ENCODE measurements around the gene HYAL2.
A peak's percentile ranks its signal among the peaks of the same experiment; 100 is the strongest.

The HYAL2 gene

DNA sequence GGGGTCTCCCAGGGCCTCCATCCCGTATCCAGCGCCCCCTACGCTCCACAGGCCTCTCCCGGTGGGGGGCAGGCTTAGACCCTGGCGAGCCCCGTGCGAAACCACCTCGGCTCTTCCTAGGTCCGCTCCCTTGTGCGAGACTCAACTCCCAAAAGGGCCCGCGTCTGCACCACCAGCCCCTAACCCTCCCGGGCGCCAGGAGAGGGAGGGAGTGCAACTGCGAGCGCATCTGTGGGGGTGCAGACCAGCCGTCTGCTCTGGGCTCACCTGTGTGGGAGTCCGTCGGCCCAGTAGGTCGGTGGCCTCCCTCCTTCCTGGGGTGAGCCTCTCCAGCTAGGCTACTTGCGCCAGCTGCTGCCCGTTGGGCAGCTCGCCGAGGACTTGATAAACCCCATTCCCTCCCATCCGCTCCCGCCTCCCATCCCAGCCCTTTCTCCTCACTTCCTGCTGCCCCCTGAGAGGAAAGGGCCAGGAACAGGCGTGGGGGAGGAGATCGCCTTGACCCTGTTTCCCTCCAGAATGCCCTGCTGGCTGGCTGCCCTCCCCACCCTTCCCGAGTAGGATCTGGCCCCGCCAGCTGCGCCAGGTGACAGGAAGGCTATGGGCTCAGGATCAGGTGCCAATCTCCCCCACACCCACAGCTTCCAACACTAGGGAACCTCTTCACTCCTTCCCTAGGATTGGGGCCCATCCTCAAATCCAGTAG lies at the start of gene HYAL2:
TSS of gene HYAL2 (minus strand) at position 360 of the 706 bp plus-strand sequence. CDS start 2,256 bp downstream, outside the sequence.
- no peak for FAIRE-seq

GRCh38 chr3:50371133-50371685 lies 48.7 kb upstream of the HYAL2 start:
- FAIRE-seq = no peak

GRCh38 chr3:50370594-50370993 lies 48.0 kb upstream of the HYAL2 start:
- FAIRE-seq = no peak

DNA sequence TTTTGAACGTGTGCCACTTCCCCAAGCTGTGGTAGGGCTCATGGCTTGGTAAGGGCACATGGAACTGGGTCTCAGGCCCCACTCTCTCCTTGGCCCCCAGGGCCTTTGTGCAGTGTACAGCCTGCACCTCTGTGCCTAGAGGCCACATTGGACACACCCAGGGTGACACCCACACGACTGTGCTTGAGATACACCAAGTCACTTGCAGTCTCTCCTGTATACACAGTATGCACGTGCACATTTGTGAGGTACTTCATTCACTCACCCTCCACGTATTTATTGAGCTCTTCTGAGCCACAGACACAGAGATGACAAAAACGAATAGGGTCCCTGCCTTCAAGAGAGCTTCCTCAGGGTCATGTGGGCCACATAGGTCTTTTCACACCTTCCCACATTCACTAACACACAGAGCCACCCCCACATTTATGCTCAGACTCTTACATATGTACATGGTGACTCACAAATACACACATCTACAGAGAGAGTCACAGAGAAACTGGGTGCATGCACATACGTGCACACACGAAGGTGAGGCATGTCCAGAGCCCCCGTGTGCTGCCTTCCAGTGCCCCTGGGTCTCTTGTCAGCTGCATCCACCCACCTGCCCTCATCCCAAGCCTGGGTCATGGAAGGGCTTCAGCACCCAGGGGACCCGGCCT lies 46.6 kb upstream of the HYAL2 start:
- no peak for FAIRE-seq

- FAIRE-seq = no peak
Observed at GRCh38 chr3:50365842-50366220, 43.3 kb upstream of the HYAL2 start.

DNA sequence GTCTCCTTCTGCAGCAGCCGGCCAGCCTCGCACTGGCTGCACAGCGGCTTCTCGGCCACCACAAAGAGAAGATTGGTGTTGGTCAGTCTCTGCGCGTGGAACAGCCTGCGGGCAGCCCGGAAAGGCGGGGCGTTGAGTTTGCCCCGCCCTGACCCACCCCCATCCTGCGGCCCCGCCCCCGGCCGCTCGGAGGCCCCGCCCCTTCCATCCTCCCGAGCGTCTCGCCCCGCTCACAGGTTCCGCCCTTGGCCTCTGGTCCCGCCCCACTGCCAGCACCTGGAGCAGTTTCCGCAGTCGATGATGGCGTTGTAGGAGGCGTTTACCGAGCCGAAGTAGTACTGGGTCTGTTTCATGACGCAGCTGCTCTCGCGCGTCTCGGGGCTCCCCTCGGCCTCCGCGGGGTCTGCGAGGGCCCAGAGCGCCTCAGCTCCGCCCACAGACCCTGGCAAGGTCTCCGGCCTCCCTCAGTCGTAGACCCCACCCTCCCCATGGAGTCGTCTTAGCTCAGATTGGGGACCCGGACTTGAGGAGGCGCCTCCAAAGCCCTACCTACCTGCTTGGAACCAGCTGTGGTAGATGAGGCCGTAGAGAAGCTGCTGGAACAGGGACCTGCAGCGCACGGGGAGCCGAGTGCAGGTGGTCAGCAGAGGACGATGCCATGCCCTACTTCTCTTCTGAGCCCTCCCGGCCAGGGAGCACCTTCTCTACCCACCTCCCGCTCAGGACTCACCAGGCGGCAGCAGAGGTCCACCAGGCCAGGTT lies 42.7 kb upstream of the HYAL2 start:
- no peak for FAIRE-seq

DNA sequence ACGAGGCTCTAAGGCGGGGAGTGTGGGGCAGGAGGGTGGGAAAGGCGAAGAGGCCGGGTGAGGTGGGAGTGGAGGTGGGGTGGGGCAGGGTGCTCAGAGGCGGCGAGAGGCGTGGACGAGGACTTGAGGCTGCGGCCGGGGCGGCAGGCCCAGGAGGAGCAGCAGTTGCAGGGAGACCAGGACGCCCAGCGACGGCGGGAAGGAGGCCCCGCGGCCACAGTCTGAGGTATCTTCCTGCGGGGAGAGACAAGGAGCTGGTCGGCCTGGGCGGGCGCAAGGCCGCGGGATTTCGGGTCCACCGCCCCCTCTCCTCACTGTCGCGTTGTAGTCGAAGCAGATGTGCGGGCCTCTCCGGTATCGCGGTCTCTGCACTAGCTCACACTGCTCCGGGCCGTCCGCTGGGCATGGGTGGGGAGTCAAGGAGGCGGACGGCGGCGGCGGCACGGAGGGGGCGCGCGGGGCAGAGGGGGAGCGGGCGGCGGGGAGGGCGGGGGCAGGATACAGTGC lies 42.1 kb upstream of the HYAL2 start:
- no peak for FAIRE-seq

DNA sequence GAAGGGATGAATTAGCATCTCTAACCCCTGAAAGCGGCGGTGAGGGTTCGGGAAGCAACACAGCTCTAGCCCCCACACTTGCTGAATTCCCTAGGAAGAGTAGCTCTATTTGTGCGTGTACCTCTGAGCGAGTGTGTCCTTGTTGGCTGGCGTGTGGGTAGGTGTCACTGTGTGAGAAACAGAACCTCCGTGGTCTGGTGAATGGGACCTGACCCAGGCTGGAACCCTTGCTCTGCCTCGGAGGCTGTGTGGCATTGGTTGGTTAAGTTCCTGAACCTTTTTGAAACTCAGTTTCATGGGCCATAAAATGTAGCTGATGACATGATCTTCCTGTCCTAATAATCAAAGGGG lies 37.2 kb upstream of the HYAL2 start:
- FAIRE-seq = no peak

GRCh38 chr3:50358911-50359759 lies 36.6 kb upstream of the HYAL2 start, which contains the start of gene TMEM115:
TMEM115 (minus strand) TSS chr3:50359521; CDS start chr3:50359063, 458 bp downstream.
- peak; percentile 98 for FAIRE-seq

DNA sequence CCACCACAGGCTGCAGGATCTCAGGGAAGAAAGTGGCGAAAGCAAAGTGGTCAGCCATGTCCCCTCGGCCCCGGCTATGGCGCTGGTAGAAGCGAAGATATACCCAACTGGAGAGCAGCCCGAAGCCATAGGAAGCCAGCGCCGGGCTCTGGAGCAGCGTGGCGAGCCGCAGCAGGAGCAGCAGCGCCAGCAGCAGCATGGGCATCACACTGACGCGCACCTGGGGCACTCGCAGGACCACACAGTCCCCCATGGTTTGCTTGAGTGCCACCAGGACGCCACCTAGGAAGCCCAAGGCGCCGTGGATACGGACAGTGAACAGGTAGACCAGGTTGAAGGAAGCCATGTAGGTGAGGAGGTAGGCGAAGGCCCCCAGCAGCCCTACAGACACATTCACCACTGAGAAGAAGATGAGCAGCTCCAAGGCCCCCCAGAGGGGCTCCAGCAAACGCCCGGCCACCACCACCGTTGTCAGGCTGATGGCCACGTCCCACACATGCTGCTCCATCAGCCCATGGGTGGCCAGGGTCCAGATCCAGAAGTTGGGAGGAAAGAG lies 35.9 kb upstream of the HYAL2 start:
- no peak for FAIRE-seq

GRCh38 chr3:50357481-50357880 lies 34.9 kb upstream of the HYAL2 start:
- no peak for FAIRE-seq

DNA sequence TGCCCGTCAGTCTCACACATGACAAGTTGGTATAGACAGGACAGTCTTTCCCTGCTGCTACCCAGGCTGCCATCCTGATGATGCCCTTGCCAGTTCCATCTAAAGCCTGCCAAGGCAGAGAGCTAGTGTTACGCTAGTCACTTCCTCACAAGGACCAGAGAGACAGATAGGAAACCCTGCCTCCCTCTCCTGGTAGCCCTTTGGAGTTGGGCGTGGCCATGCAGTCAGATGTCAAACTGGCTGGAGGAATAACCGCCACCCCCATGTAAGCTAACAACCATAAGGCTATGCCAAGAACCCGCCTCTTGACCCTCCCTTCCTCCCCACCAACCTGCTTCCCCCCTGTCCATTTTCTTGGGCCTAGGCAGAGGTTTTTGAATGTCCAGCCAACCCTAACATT lies 34.0 kb upstream of the HYAL2 start:
- FAIRE-seq = no peak

DNA sequence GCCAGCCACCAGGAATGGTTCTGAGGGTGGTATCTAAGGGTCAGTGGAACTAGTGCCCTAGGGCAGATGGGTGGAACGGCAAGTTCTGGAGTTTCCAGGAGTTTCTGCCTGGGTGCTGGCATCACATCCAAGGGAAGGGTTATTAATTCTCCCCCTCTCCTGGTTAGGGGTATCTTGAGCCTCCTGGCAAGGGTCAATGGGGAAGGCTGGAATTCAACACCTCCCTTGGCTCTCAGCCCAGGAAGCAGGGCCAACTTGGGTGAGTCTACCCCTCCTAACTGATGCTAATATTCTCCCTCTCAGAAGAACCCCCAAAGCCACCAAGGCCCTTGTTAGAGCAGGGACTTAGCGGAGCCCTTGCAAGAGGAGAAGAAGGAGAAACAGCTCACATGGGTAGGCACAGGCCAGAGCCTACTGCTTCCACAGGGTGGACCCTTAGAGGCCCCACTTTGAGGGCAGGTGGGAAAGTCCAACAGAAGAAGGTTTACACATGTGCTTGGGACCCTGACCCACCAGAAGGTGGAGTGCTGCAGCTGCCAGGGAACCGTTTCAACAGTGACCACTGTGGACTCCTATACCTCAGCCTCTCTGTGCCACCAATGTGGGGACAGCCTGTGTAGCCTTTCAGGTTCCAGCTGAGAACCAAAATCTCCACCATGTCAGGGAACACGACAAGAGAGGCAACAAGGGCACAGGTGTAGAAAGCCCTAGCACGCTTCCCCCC lies 33.4 kb upstream of the HYAL2 start:
- no peak for FAIRE-seq

DNA sequence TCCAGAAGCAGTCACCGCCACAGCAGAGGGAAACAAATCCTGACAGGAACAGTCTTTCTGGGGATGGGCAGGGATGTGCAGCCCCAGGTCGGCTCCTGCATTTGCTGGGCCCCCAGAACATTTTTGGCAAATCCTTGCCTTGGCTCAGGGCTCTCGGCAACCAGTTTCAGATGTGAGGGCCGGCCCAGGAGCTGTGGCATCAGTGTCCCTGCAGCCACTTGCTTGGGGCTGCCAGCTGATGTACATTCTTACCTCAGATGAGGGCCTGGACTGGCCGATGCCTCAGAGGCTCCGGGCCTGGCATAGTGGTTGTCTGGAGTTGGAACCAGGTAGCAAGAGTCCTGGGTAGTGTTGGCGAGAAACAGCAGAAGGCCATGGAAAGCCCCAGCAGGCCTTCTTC lies 32.3 kb upstream of the HYAL2 start:
- FAIRE-seq = no peak

- no peak for FAIRE-seq
Observed at GRCh38 chr3:50354186-50354764, 31.7 kb upstream of the HYAL2 start.

- FAIRE-seq = no peak
Observed at GRCh38 chr3:50353245-50354004, 30.9 kb upstream of the HYAL2 start.

DNA sequence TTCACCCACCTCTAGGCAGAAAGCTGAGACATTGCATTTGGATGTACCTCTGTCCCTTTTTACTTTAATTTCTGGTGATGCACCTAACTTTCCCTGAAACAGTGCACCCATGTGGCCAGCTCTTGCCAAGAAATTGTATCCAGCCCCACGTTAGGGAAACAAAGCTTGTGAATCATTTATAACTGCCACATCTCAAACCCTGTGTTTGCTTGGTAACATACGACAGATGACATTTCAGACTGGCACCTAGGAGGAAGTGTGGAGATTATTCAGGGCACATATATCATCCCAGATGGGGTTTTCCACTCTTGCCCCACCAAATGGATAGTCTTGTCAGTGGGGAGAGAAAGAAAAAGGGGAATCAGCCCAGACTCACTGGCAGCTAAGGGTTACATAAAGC lies 30.2 kb upstream of the HYAL2 start:
- no peak for FAIRE-seq

- FAIRE-seq = no peak
Observed at GRCh38 chr3:50351323-50351697, 28.8 kb upstream of the HYAL2 start.

DNA sequence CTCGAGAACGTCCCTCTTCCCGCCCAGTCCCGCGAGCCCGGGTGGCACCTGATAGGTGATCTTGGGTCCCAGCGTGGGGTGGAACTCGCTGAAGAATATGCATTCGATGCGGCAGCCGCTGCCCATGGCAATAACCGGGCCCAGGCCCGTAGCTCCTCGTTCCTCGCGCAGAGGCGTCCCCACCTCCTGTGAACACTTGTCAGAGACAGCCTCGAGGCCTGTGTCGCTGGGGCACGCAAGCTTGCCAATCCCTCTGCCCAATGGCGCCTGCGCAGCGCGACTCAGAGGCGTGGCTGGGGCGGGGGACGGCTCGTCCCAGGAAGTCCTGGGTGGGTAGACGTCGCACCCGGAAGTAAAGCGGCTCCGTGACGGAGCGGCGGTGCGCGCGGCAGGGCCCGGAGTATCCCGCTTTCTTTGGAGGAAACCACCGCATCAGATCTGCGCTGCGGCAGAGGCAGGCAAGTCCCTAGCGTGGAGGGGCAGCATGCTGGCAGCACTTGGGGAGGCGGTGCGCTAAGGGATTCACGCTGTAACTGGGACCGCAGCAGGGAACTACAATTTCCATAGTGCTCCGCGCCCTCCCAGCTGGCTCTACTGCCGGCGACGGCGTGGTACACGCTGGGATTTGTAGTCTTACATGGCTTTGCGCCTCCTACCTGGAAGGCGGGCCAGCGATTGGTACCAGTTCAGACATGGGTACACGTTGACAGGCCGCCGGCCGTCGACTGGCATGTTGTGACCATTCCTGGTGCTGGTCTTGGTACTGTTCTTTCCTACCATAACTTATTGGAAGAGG lies 28.2 kb upstream of the HYAL2 start, which contains the start of the genes CYB561D2 and NPRL2:
TSS of gene CYB561D2 (plus strand) at position 336 of the 796 bp plus-strand sequence. CDS start 572 bp downstream, outside the sequence.
TSS of gene NPRL2 (minus strand) at position 249 of the 796 bp plus-strand sequence. CDS start at position 126, 123 bp downstream.
- peak; percentile 23 for FAIRE-seq

Measured in endometrium (tissue), 2 donors.